Measurements from ENCODE around the gene SNCG.

The SNCG gene

GRCh38 chr10:86960863-86961434, 2.5 kb downstream of the SNCG start:
- DNase-seq = no peak
- Histone ChIP-seq H3K27ac (ENCODE audit: insufficient read depth, low read length, poor library complexity, severe bottlenecking) (no peak overlapping the region), H3K4me1 (ENCODE audit: control insufficient read depth, insufficient read depth, low read length, poor library complexity, severe bottlenecking) (no peaks in the 10 kb centered on the region), H3K9me3 (ENCODE audit: control insufficient read depth, low read length) (no peaks in the 10 kb centered on the region), H3K4me3 (ENCODE audit: insufficient read depth, low read depth, low read length, poor library complexity, severe bottlenecking) (no peak overlapping the region), H3K36me3 (ENCODE audit: control insufficient read depth, insufficient read depth, low read length) (no peaks in the 10 kb centered on the region), H3K27me3 (replicated peaks; ENCODE audit: control insufficient read depth, insufficient read depth, low read length, poor library complexity, severe bottlenecking) (no peaks in the 10 kb centered on the region)

- Histone ChIP-seq H3K9me3 (ENCODE audit: control insufficient read depth, low read length) (no peaks in the 10 kb centered on the region), H3K36me3 (ENCODE audit: control insufficient read depth, insufficient read depth, low read length) (no peaks in the 10 kb centered on the region), H3K4me1 (ENCODE audit: control insufficient read depth, insufficient read depth, low read length, poor library complexity, severe bottlenecking) (peaks cover 4% of the 10 kb centered on the region), H3K27ac (ENCODE audit: insufficient read depth, low read length, poor library complexity, severe bottlenecking) (no peak overlapping the region), H3K4me3 (ENCODE audit: insufficient read depth, low read depth, low read length, poor library complexity, severe bottlenecking) (no peak overlapping the region), H3K27me3 (replicated peaks; ENCODE audit: control insufficient read depth, insufficient read depth, low read length, poor library complexity, severe bottlenecking) (no peaks in the 10 kb centered on the region)
- no peak for DNase-seq
These were observed 3.2 kb downstream of the SNCG start for GRCh38 chr10:86961481-86962091.

GRCh38 chr10:86962136-86962980, 4.0 kb downstream of the SNCG start:
- no peak for DNase-seq
- Histone ChIP-seq H3K4me1 (ENCODE audit: control insufficient read depth, insufficient read depth, low read length, poor library complexity, severe bottlenecking) (peaks cover 7% of the 10 kb centered on the region), H3K27me3 (replicated peaks; ENCODE audit: control insufficient read depth, insufficient read depth, low read length, poor library complexity, severe bottlenecking) (no peaks in the 10 kb centered on the region), H3K9me3 (ENCODE audit: control insufficient read depth, low read length) (no peaks in the 10 kb centered on the region), H3K4me3 (ENCODE audit: insufficient read depth, low read depth, low read length, poor library complexity, severe bottlenecking) (no peak overlapping the region), H3K36me3 (ENCODE audit: control insufficient read depth, insufficient read depth, low read length) (no peaks in the 10 kb centered on the region), H3K27ac (ENCODE audit: insufficient read depth, low read length, poor library complexity, severe bottlenecking) (no peak overlapping the region)

GRCh38 chr10:86962981-86963310, 4.5 kb downstream of the SNCG start:
- H3K4me3 ChIP-seq (ENCODE audit: insufficient read depth, low read depth, low read length, poor library complexity, severe bottlenecking) = no peak overlapping the region
- no peak for DNase-seq
- H3K4me1 ChIP-seq (ENCODE audit: control insufficient read depth, insufficient read depth, low read length, poor library complexity, severe bottlenecking) = peaks cover 7% of the 10 kb centered on the region
- no peaks in the 10 kb centered on the region for H3K36me3 ChIP-seq (ENCODE audit: control insufficient read depth, insufficient read depth, low read length)
- no peak overlapping the region for H3K27ac ChIP-seq (ENCODE audit: insufficient read depth, low read length, poor library complexity, severe bottlenecking)
- no peaks in the 10 kb centered on the region for H3K27me3 ChIP-seq (replicated peaks; ENCODE audit: control insufficient read depth, insufficient read depth, low read length, poor library complexity, severe bottlenecking)
- no peaks in the 10 kb centered on the region for H3K9me3 ChIP-seq (ENCODE audit: control insufficient read depth, low read length)

GRCh38 chr10:86963341-86963919, 5.0 kb downstream of the SNCG start:
- Histone ChIP-seq H3K36me3 (ENCODE audit: control insufficient read depth, insufficient read depth, low read length) (no peaks in the 10 kb centered on the region), H3K4me3 (ENCODE audit: insufficient read depth, low read depth, low read length, poor library complexity, severe bottlenecking) (no peak overlapping the region), H3K27me3 (replicated peaks; ENCODE audit: control insufficient read depth, insufficient read depth, low read length, poor library complexity, severe bottlenecking) (no peaks in the 10 kb centered on the region), H3K9me3 (ENCODE audit: control insufficient read depth, low read length) (no peaks in the 10 kb centered on the region), H3K4me1 (ENCODE audit: control insufficient read depth, insufficient read depth, low read length, poor library complexity, severe bottlenecking) (peaks cover 12% of the 10 kb centered on the region), H3K27ac (ENCODE audit: insufficient read depth, low read length, poor library complexity, severe bottlenecking) (no peak overlapping the region)
- DNase-seq = no peak

- Histone ChIP-seq H3K9me3 (ENCODE audit: control insufficient read depth, low read length) (no peaks in the 10 kb centered on the region), H3K36me3 (ENCODE audit: control insufficient read depth, insufficient read depth, low read length) (no peaks in the 10 kb centered on the region), H3K27ac (ENCODE audit: insufficient read depth, low read length, poor library complexity, severe bottlenecking) (no peak overlapping the region), H3K4me1 (ENCODE audit: control insufficient read depth, insufficient read depth, low read length, poor library complexity, severe bottlenecking) (peaks cover 19% of the 10 kb centered on the region), H3K27me3 (replicated peaks; ENCODE audit: control insufficient read depth, insufficient read depth, low read length, poor library complexity, severe bottlenecking) (no peaks in the 10 kb centered on the region), H3K4me3 (ENCODE audit: insufficient read depth, low read depth, low read length, poor library complexity, severe bottlenecking) (no peak overlapping the region)
- DNase-seq = no peak
These were observed 5.9 kb downstream of the SNCG start for GRCh38 chr10:86964061-86964846.

- no peak for DNase-seq
- Histone ChIP-seq H3K36me3 (ENCODE audit: control insufficient read depth, insufficient read depth, low read length) (no peaks in the 10 kb centered on the region), H3K4me1 (ENCODE audit: control insufficient read depth, insufficient read depth, low read length, poor library complexity, severe bottlenecking) (peaks cover 24% of the 10 kb centered on the region), H3K27me3 (replicated peaks; ENCODE audit: control insufficient read depth, insufficient read depth, low read length, poor library complexity, severe bottlenecking) (no peaks in the 10 kb centered on the region), H3K4me3 (ENCODE audit: insufficient read depth, low read depth, low read length, poor library complexity, severe bottlenecking) (no peak overlapping the region), H3K9me3 (ENCODE audit: control insufficient read depth, low read length) (no peaks in the 10 kb centered on the region), H3K27ac (ENCODE audit: insufficient read depth, low read length, poor library complexity, severe bottlenecking) (no peak overlapping the region)
These were observed 6.4 kb downstream of the SNCG start for GRCh38 chr10:86964847-86965190.

GRCh38 chr10:86965986-86966654, 7.7 kb downstream of the SNCG start:
- DNase-seq = no peak
- Histone ChIP-seq H3K4me1 (ENCODE audit: control insufficient read depth, insufficient read depth, low read length, poor library complexity, severe bottlenecking) (peaks cover 34% of the 10 kb centered on the region), H3K9me3 (ENCODE audit: control insufficient read depth, low read length) (no peaks in the 10 kb centered on the region), H3K27ac (ENCODE audit: insufficient read depth, low read length, poor library complexity, severe bottlenecking) (no peak overlapping the region), H3K4me3 (ENCODE audit: insufficient read depth, low read depth, low read length, poor library complexity, severe bottlenecking) (peak overlapping the region; percentile 2), H3K27me3 (replicated peaks; ENCODE audit: control insufficient read depth, insufficient read depth, low read length, poor library complexity, severe bottlenecking) (no peaks in the 10 kb centered on the region), H3K36me3 (ENCODE audit: control insufficient read depth, insufficient read depth, low read length) (no peaks in the 10 kb centered on the region)

- no peaks in the 10 kb centered on the region for H3K9me3 ChIP-seq (ENCODE audit: control insufficient read depth, low read length)
- peaks cover 39% of the 10 kb centered on the region for H3K4me1 ChIP-seq (ENCODE audit: control insufficient read depth, insufficient read depth, low read length, poor library complexity, severe bottlenecking)
- DNase-seq = no peak
- H3K36me3 ChIP-seq (ENCODE audit: control insufficient read depth, insufficient read depth, low read length) = no peaks in the 10 kb centered on the region
- no peak overlapping the region for H3K4me3 ChIP-seq (ENCODE audit: insufficient read depth, low read depth, low read length, poor library complexity, severe bottlenecking)
- H3K27ac ChIP-seq (ENCODE audit: insufficient read depth, low read length, poor library complexity, severe bottlenecking) = no peak overlapping the region
- no peaks in the 10 kb centered on the region for H3K27me3 ChIP-seq (replicated peaks; ENCODE audit: control insufficient read depth, insufficient read depth, low read length, poor library complexity, severe bottlenecking)
These were observed 9.1 kb downstream of the SNCG start for GRCh38 chr10:86967481-86967941.
